HAP-1 (cell line): ENCODE measurements around the gene CADPS2.

Experiments used
- DNase-seq, 2 experiments: peaks; one replicate each; pipeline ENCODE4 v3.0.0-alpha.2; 2016 to 2020; ENCODE audit warnings: low spot score in 2 of 2
- H3K27me3 ChIP-seq: fragments of 250-450 bp; sonication (Bioruptor Pico); 2 replicates; pipeline ENCODE4 v1.5.1; 2020; ENCODE audit warnings: low read depth, mild to moderate bottlenecking, moderate library complexity
- H3K36me3 ChIP-seq: fragments of 250-450 bp; sonication (Bioruptor Pico); replicated peaks from 2 replicates; pipeline ENCODE4 v1.5.1; 2020; ENCODE audit warnings: mild to moderate bottlenecking
- H3K4me1 ChIP-seq: fragments of 250-450 bp; sonication (Bioruptor Pico); 2 replicates; pipeline ENCODE4 v1.5.1; 2020; ENCODE audit warnings: mild to moderate bottlenecking
- H3K4me3 ChIP-seq: fragments of 250-450 bp; sonication (Bioruptor Pico); 2 replicates; pipeline ENCODE4 v1.5.1; 2020; ENCODE audit warnings: mild to moderate bottlenecking, moderate library complexity
- H3K9me3 ChIP-seq: fragments of 250-450 bp; sonication (Bioruptor Pico); 2 replicates; pipeline ENCODE4 v1.5.1; 2020; ENCODE audit warnings: mild to moderate bottlenecking, moderate library complexity
- in situ Hi-C: fragments of 300-500 bp; cut with MboI; formaldehyde crosslinking; loops from 3 replicates; pipeline ENCODE4 v1.14.3; 2020; ENCODE audit warnings: low sequenced_read_pairs, inconsistent platforms, mixed read lengths

Gene CADPS2

GRCh38 chr7:122884186-122884585 lies 2.1 kb downstream of the CADPS2 start:
- no peak overlapping the region for H3K4me3 ChIP-seq
- H3K27me3 ChIP-seq: peaks cover 52% of the 10 kb centered on the region
- no peaks in the 10 kb centered on the region; the same call in 1 of the 2 replicates for H3K4me1 ChIP-seq
- no peaks in the 10 kb centered on the region for H3K9me3 ChIP-seq
- H3K36me3 ChIP-seq: no peaks in the 10 kb centered on the region
- DNase-seq: no peak
- in situ Hi-C loops: no loop called here

- no peaks in the 10 kb centered on the region; the same call in 1 of the 2 replicates for H3K4me1 ChIP-seq
- in situ Hi-C loops: no loop called here
- no peaks in the 10 kb centered on the region for H3K36me3 ChIP-seq
- H3K9me3 ChIP-seq: no peaks in the 10 kb centered on the region
- no peak overlapping the region for H3K4me3 ChIP-seq
- DNase-seq: no peak
- H3K27me3 ChIP-seq: peaks cover 49% of the 10 kb centered on the region
Observed at GRCh38 chr7:122883049-122883680, 3.1 kb downstream of the CADPS2 start.

- Histone ChIP-seq H3K9me3 (no peaks in the 10 kb centered on the region), H3K4me1 (no peaks in the 10 kb centered on the region; the same call in 1 of the 2 replicates), H3K27me3 (peaks cover 35% of the 10 kb centered on the region), H3K4me3 (no peak overlapping the region), H3K36me3 (no peaks in the 10 kb centered on the region)
- DNase-seq: no peak
- in situ Hi-C loops: no loop called here
Observed at GRCh38 chr7:122881324-122881723, 4.9 kb downstream of the CADPS2 start.

- Histone ChIP-seq H3K4me1 (no peaks in the 10 kb centered on the region), H3K9me3 (no peaks in the 10 kb centered on the region), H3K36me3 (no peaks in the 10 kb centered on the region), H3K27me3 (no peaks in the 10 kb centered on the region), H3K4me3 (no peak overlapping the region)
- in situ Hi-C loops: no loop called here
- DNase-seq: no peak
Observed at GRCh38 chr7:122869260-122869659, 17.0 kb downstream of the CADPS2 start.

GRCh38 chr7:122867471-122867980 lies 18.7 kb downstream of the CADPS2 start:
- no peak for DNase-seq
- H3K4me1 ChIP-seq: no peaks in the 10 kb centered on the region
- in situ Hi-C loops: no loop called here
- H3K9me3 ChIP-seq: no peaks in the 10 kb centered on the region
- H3K27me3 ChIP-seq: no peaks in the 10 kb centered on the region
- H3K36me3 ChIP-seq: no peaks in the 10 kb centered on the region
- no peak overlapping the region for H3K4me3 ChIP-seq

GRCh38 chr7:122864838-122865237 lies 21.4 kb downstream of the CADPS2 start:
- no peak overlapping the region for H3K4me3 ChIP-seq
- in situ Hi-C loops: no loop called here
- H3K9me3 ChIP-seq: no peaks in the 10 kb centered on the region
- H3K36me3 ChIP-seq: no peaks in the 10 kb centered on the region
- H3K27me3 ChIP-seq: no peaks in the 10 kb centered on the region
- DNase-seq: no peak
- no peaks in the 10 kb centered on the region for H3K4me1 ChIP-seq

- in situ Hi-C loops: no loop called here
- Histone ChIP-seq H3K4me3 (no peak overlapping the region), H3K9me3 (no peaks in the 10 kb centered on the region), H3K36me3 (no peaks in the 10 kb centered on the region), H3K27me3 (no peaks in the 10 kb centered on the region), H3K4me1 (no peaks in the 10 kb centered on the region)
- no peak for DNase-seq
Observed at GRCh38 chr7:122864016-122864415, 22.2 kb downstream of the CADPS2 start.

- no peak for DNase-seq
- Histone ChIP-seq H3K27me3 (no peaks in the 10 kb centered on the region), H3K4me3 (no peak overlapping the region), H3K9me3 (no peaks in the 10 kb centered on the region), H3K4me1 (no peaks in the 10 kb centered on the region), H3K36me3 (no peaks in the 10 kb centered on the region)
- in situ Hi-C loops: no loop called here
Observed at GRCh38 chr7:122858320-122858719, 27.9 kb downstream of the CADPS2 start.

GRCh38 chr7:122850528-122850927 lies 35.7 kb downstream of the CADPS2 start:
- no peaks in the 10 kb centered on the region for H3K4me1 ChIP-seq
- no peaks in the 10 kb centered on the region for H3K27me3 ChIP-seq
- no peak for DNase-seq
- in situ Hi-C loops: no loop called here
- no peaks in the 10 kb centered on the region for H3K9me3 ChIP-seq
- no peak overlapping the region for H3K4me3 ChIP-seq
- no peaks in the 10 kb centered on the region for H3K36me3 ChIP-seq

GRCh38 chr7:122849957-122850328 lies 36.3 kb downstream of the CADPS2 start:
- no peaks in the 10 kb centered on the region for H3K36me3 ChIP-seq
- no peak for DNase-seq
- no peak overlapping the region for H3K4me3 ChIP-seq
- H3K4me1 ChIP-seq: no peaks in the 10 kb centered on the region
- H3K9me3 ChIP-seq: no peaks in the 10 kb centered on the region
- no peaks in the 10 kb centered on the region for H3K27me3 ChIP-seq
- in situ Hi-C loops: no loop called here

- Histone ChIP-seq H3K9me3 (no peaks in the 10 kb centered on the region), H3K4me1 (no peaks in the 10 kb centered on the region), H3K27me3 (no peaks in the 10 kb centered on the region), H3K4me3 (no peak overlapping the region), H3K36me3 (no peaks in the 10 kb centered on the region)
- in situ Hi-C loops: no loop called here
- no peak for DNase-seq
Observed at GRCh38 chr7:122849322-122849956, 36.8 kb downstream of the CADPS2 start.

GRCh38 chr7:122847871-122848473 lies 38.3 kb downstream of the CADPS2 start:
- H3K27me3 ChIP-seq: no peaks in the 10 kb centered on the region
- in situ Hi-C loops: no loop called here
- H3K9me3 ChIP-seq: no peaks in the 10 kb centered on the region
- peak in 1 of 2 experiments; percentile 13 for DNase-seq
- no peaks in the 10 kb centered on the region for H3K4me1 ChIP-seq
- no peak overlapping the region for H3K4me3 ChIP-seq
- no peaks in the 10 kb centered on the region for H3K36me3 ChIP-seq

GRCh38 chr7:122846591-122846990 lies 39.7 kb downstream of the CADPS2 start:
- no peak for DNase-seq
- Histone ChIP-seq H3K27me3 (0 out of 2 replicates have a peak, but pooled peaks cover 2% of the 10 kb centered on the region), H3K9me3 (no peaks in the 10 kb centered on the region), H3K4me1 (no peaks in the 10 kb centered on the region), H3K4me3 (no peak overlapping the region), H3K36me3 (no peaks in the 10 kb centered on the region)
- in situ Hi-C loops: no loop called here

- H3K27me3 ChIP-seq: 0 out of 2 replicates have a peak, but pooled peaks cover 2% of the 10 kb centered on the region
- no peaks in the 10 kb centered on the region for H3K4me1 ChIP-seq
- in situ Hi-C loops: no loop called here
- H3K36me3 ChIP-seq: no peaks in the 10 kb centered on the region
- no peak for DNase-seq
- H3K4me3 ChIP-seq: no peak overlapping the region
- no peaks in the 10 kb centered on the region for H3K9me3 ChIP-seq
Observed at GRCh38 chr7:122845286-122845685, 41.0 kb downstream of the CADPS2 start.
